ENCODE data around the gene RBBP5. TPM values are rescaled to one million over a fixed set of nuclear protein-coding genes. Genes with fewer than 3 reads are reported as not detected.

The RBBP5 gene
- polyA plus RNA-seq, 3 donors from 2014 or later, result 11.2 to 20.1 (median 15.5) TPM

GRCh38 chr1:205038132-205038786 is 83.5 kb downstream of the RBBP5 start:
- peaks cover 0 to 11% (median 5%) of the 10 kb centered on the region in 3 donors for H3K27me3 Mint-ChIP-seq (ENCODE audit: low read depth in 3 of 3)
- DNase-seq, result no peak
- no peak overlapping the region for H3K4me3 Mint-ChIP-seq
- H3K9me3 Mint-ChIP-seq, result no peaks in the 10 kb centered on the region
- no peak overlapping the region for H3K27ac Mint-ChIP-seq
- no peaks in the 10 kb centered on the region for H3K36me3 Mint-ChIP-seq
- H3K4me1 Mint-ChIP-seq, result no peaks in the 10 kb centered on the region

DNA sequence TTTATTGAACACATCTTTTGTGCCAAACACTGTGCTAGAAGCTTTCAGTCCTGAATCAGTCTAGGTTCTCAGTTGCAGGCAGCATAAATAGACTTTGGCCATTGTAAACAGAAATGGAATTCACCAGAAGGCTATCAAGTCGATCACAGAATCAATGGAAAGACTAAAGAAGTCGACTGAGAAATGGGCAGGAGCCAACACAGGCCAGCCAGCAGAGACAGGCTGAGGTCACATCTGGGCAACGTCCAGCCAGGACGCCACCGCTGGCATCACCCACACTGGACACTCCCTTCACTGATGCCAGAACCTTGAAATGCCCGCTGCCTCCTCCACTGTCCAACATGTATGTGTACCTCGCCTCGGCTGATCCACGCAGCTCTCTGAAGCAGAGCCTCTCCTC is 84.2 kb downstream of the RBBP5 start:
- no peak overlapping the region for H3K4me3 Mint-ChIP-seq
- no peaks in the 10 kb centered on the region for H3K9me3 Mint-ChIP-seq
- no peaks in the 10 kb centered on the region for H3K4me1 Mint-ChIP-seq
- no peak for DNase-seq
- H3K36me3 Mint-ChIP-seq, result no peaks in the 10 kb centered on the region
- no peak overlapping the region for H3K27ac Mint-ChIP-seq
- peaks cover 0 to 11% (median 7%) of the 10 kb centered on the region in 3 donors for H3K27me3 Mint-ChIP-seq (ENCODE audit: low read depth in 3 of 3)

Other genes with a start within 250 kb of the RBBP5 start
- not detected for gene CNTN2, start 78.8 kb downstream of the RBBP5 start, polyA plus RNA-seq
- gene TMEM81, start 37.5 kb downstream of the RBBP5 start, polyA plus RNA-seq, result under 1 TPM; 0.24 to 0.79 (median 0.40) TPM
- gene DSTYK, start 89.7 kb upstream of the RBBP5 start, polyA plus RNA-seq, result 1 to 10 TPM; 2.9 to 8.3 (median 3.6) TPM
- 1 to 10 TPM in 1 of 3 donors, under 1 TPM in 1, not detected in 1; 0.50 to 1.1 TPM for gene TMCC2, start 106.0 kb upstream of the RBBP5 start, polyA plus RNA-seq
- gene NUAK2, start 199.8 kb upstream of the RBBP5 start, polyA plus RNA-seq, result 10 to 100 TPM in 1 of 3 donors, 1 to 10 TPM in 2; 6.3 to 26.4 (median 6.6) TPM
- not detected for gene KLHDC8A, start 234.9 kb upstream of the RBBP5 start, polyA plus RNA-seq

All from immature natural killer cell (primary cell).